H1 (cell line): Measurements from ENCODE around the gene NFIX.

ENCODE experiments used
- CHD1 ChIP-seq: IDR thresholded peaks from 2 replicates; pipeline ENCODE4 v1.6.1; 2012; ENCODE audit warnings: low read depth, low read length, improper control_type of control experiment
- KDM1A ChIP-seq: fragments of 200-600, 300-600 bp; sonication (generic); IDR thresholded peaks from 2 replicates; pipeline ENCODE4 v1.7.1; 2016; ENCODE audit warnings: mild to moderate bottlenecking, low read length, borderline replicate concordance
- KDM5A ChIP-seq: fragments of 200-600 bp; IDR thresholded peaks from 2 replicates; pipeline ENCODE4 v1.7.1; 2012; ENCODE audit warnings: mild to moderate bottlenecking, low read length, inconsistent platforms, mixed read lengths
- POLR2A ChIP-seq, 2 experiments: IDR thresholded peaks; 1 replicate in 1 of 2; 2 replicates in 1 of 2; pipeline ENCODE4 v1.6.1; 2011; ENCODE audit warnings: low read depth in 2 of 2, low read length in 2 of 2, mild to moderate bottlenecking in 2 of 2; ENCODE audit errors: control extremely low read depth in 1 of 2
- POLR2AphosphoS5 ChIP-seq: IDR thresholded peaks from 2 replicates; pipeline ENCODE4 v1.6.1; 2011; ENCODE audit warnings: low read depth, low read length
- TAF1 ChIP-seq: IDR thresholded peaks from 2 replicates; pipeline ENCODE4 v1.6.1; 2011; ENCODE audit warnings: mild to moderate bottlenecking, low read depth, low read length
- TF ChIP-seq, protein P1 (sequence below), 3 experiments: IDR thresholded peaks; 1 replicate in 2 of 3; 2 replicates in 1 of 3; pipeline versions ENCODE4 v1.5.1 to v1.6.1; 2011; ENCODE audit warnings: low read length in 3 of 3, mild to moderate bottlenecking in 3 of 3, inconsistent platforms in 2 of 3, low read depth in 1 of 3, moderate library complexity in 1 of 3; ENCODE audit not compliant: insufficient read depth in 1 of 3; ENCODE audit errors: control extremely low read depth in 1 of 3

GRCh38 chr19:13139633-13140311, 144.5 kb downstream of the NFIX start:
- TF ChIP-seq, protein P1, sequence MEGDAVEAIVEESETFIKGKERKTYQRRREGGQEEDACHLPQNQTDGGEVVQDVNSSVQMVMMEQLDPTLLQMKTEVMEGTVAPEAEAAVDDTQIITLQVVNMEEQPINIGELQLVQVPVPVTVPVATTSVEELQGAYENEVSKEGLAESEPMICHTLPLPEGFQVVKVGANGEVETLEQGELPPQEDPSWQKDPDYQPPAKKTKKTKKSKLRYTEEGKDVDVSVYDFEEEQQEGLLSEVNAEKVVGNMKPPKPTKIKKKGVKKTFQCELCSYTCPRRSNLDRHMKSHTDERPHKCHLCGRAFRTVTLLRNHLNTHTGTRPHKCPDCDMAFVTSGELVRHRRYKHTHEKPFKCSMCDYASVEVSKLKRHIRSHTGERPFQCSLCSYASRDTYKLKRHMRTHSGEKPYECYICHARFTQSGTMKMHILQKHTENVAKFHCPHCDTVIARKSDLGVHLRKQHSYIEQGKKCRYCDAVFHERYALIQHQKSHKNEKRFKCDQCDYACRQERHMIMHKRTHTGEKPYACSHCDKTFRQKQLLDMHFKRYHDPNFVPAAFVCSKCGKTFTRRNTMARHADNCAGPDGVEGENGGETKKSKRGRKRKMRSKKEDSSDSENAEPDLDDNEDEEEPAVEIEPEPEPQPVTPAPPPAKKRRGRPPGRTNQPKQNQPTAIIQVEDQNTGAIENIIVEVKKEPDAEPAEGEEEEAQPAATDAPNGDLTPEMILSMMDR (IDR thresholded peaks at IDR 0.05; ENCODE audit: control extremely low read depth in 1 of 3, insufficient read depth in 1 of 3, low read depth in 1 of 3, low read length in 3 of 3) = no peak
- TF ChIP-seq POLR2AphosphoS5 = 0 out of 2 replicates have a peak, but pooled peaks have one; percentile 18
- TF ChIP-seq TAF1 = no peak
- no peak for TF ChIP-seq CHD1
- TF ChIP-seq POLR2A (IDR thresholded peaks at IDR 0.05; ENCODE audit: control extremely low read depth in 1 of 2, low read depth in 2 of 2, low read length in 2 of 2) = no peak
- TF ChIP-seq KDM5A = no peak
- no peak for TF ChIP-seq KDM1A
